Natural killer cell (primary cell): ENCODE measurements around the gene CNTN6. TPM values are rescaled to one million over a fixed set of nuclear protein-coding genes. Genes with fewer than 3 reads are reported as not detected.

Source experiments
- ATAC-seq, 3 donors: fragments of 150-1000 bp in 2 of 3; fragments of 200-7000 bp in 1 of 3; cut with Tn5 transposase; 1 replicate in 1 of 3; 2 replicates in 2 of 3; pipeline ENCODE4 v1.10.0; 2021; ENCODE audit warnings: mild to moderate bottlenecking in 2 of 3, moderate library complexity in 2 of 3
- DNase-seq, 2 donors: peaks; one replicate each; pipeline versions ENCODE4 v3.0.0 to v3.0.0-alpha.2; 2013 to 2021; ENCODE audit warnings: mixed read lengths in 1 of 2
- H3K27ac ChIP-seq: one replicate; pipeline ENCODE4 v1.5.1; 2013; ENCODE audit warnings: mild to moderate bottlenecking, low read length
- H3K27me3 ChIP-seq: one replicate; pipeline ENCODE4 v1.6.1; 2013; ENCODE audit warnings: low read length; ENCODE audit not compliant: control insufficient read depth, insufficient read depth
- H3K36me3 ChIP-seq: one replicate; pipeline ENCODE4 v1.6.1; 2013; ENCODE audit warnings: low read length; ENCODE audit not compliant: control insufficient read depth, insufficient read depth
- H3K4me1 ChIP-seq: one replicate; pipeline ENCODE4 v1.6.1; 2013; ENCODE audit warnings: low read length; ENCODE audit not compliant: control insufficient read depth, insufficient read depth
- H3K4me3 ChIP-seq: one replicate; pipeline ENCODE4 v1.5.1; 2013; ENCODE audit warnings: low read length
- H3K9me3 ChIP-seq: one replicate; pipeline ENCODE4 v1.6.1; 2013; ENCODE audit warnings: low read length; ENCODE audit not compliant: control insufficient read depth, insufficient read depth
- H3K27ac Mint-ChIP-seq, 2 donors: one replicate each; pipeline ENCODE4 v1.8.0; 2022; ENCODE audit warnings: mild to moderate bottlenecking in 2 of 2, mixed read lengths in 2 of 2, moderate library complexity in 1 of 2
- H3K27me3 Mint-ChIP-seq, 2 donors: one replicate each; pipeline ENCODE4 v1.8.0; 2022; ENCODE audit warnings: low read depth in 2 of 2, mixed read lengths in 2 of 2
- H3K36me3 Mint-ChIP-seq: one replicate; pipeline ENCODE4 v1.8.0; 2022; ENCODE audit warnings: mixed read lengths
- H3K4me1 Mint-ChIP-seq, 2 donors: one replicate each; pipeline ENCODE4 v1.8.0; 2022; ENCODE audit warnings: mixed read lengths in 2 of 2
- H3K4me3 Mint-ChIP-seq: one replicate; pipeline ENCODE4 v1.8.0; 2022; ENCODE audit warnings: mild to moderate bottlenecking, moderate library complexity, mixed read lengths
- H3K9me3 Mint-ChIP-seq, 2 donors: one replicate each; pipeline ENCODE4 v1.8.0; 2022; ENCODE audit warnings: mixed read lengths in 2 of 2
- WGBS: methylation state at CpG from one replicate; pipeline ENCODE4 v1.1.7; 2013; ENCODE audit warnings: missing lambda C conversion rate; ENCODE audit not compliant: insufficient coverage; 5-methylcytosine and 5-hydroxymethylcytosine counted together
- intact Hi-C: fragments of 100-400 bp; cut with micrococcal nuclease; formaldehyde crosslinking; loops from one replicate; pipeline ENCODE4 v1.14.2; 2022
- total RNA-seq, 4 donors: library from RNA; stranded (reverse); fragments of 120-200 nt in 1 of 4; gene quantifications; one replicate each; pipeline versions ENCODE4 v1.2.3 to v1.2.4, GENCODE V29; 2013 to 2022
- TF ChIP-seq, protein P1 (sequence below): fragments of 200-600 bp; IDR thresholded peaks from one replicate; pipeline ENCODE4 v1.8.0; 2022; ENCODE audit warnings: antibody characterized with exemption

CNTN6 gene
- total RNA-seq, 3 donors from 2014 or later (not counting 1 experiment from before 2014, with no cell fraction given), result not detected

DNA sequence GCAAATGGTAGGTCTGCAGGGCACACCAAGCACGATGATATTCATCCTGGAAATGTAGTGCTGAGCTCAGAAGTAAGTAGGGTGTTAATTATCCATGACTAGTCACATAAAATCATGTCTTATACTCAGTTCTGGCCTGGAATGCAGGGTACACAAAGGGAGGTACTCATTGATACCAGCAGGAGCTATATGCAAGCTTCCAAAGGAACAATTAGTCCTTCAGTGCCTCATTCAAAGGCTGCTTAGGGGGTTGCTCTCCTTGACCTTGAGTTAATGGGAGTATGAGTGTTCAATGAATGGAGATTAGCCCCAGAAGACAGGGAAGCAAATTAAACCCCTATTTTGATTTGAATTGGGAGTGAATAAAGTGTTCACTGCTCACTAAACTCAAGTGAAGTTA lies 38.3 kb downstream of the CNTN6 start:
- Histone ChIP-seq H3K4me3 (no peak overlapping the region), H3K9me3 (no peaks in the 10 kb centered on the region), H3K27ac (no peak overlapping the region), H3K4me1 (no peaks in the 10 kb centered on the region), H3K36me3 (no peaks in the 10 kb centered on the region), H3K27me3 (no peaks in the 10 kb centered on the region)
- no peak overlapping the region for H3K27ac Mint-ChIP-seq
- TF ChIP-seq, protein P1, sequence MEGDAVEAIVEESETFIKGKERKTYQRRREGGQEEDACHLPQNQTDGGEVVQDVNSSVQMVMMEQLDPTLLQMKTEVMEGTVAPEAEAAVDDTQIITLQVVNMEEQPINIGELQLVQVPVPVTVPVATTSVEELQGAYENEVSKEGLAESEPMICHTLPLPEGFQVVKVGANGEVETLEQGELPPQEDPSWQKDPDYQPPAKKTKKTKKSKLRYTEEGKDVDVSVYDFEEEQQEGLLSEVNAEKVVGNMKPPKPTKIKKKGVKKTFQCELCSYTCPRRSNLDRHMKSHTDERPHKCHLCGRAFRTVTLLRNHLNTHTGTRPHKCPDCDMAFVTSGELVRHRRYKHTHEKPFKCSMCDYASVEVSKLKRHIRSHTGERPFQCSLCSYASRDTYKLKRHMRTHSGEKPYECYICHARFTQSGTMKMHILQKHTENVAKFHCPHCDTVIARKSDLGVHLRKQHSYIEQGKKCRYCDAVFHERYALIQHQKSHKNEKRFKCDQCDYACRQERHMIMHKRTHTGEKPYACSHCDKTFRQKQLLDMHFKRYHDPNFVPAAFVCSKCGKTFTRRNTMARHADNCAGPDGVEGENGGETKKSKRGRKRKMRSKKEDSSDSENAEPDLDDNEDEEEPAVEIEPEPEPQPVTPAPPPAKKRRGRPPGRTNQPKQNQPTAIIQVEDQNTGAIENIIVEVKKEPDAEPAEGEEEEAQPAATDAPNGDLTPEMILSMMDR, result no peak
- H3K9me3 Mint-ChIP-seq, result peaks cover 8 to 10% of the 10 kb centered on the region in 2 donors
- 77% methylated on average over 1 of the region's 1 CpG for WGBS
- no peaks in the 10 kb centered on the region for H3K27me3 Mint-ChIP-seq
- ATAC-seq (no peak), DNase-seq (no peak)
- H3K4me1 Mint-ChIP-seq, result no peaks in the 10 kb centered on the region
- peaks cover 5% of the 10 kb centered on the region for H3K36me3 Mint-ChIP-seq
- intact Hi-C loops, result no loop called here
- H3K4me3 Mint-ChIP-seq, result no peak overlapping the region

DNA sequence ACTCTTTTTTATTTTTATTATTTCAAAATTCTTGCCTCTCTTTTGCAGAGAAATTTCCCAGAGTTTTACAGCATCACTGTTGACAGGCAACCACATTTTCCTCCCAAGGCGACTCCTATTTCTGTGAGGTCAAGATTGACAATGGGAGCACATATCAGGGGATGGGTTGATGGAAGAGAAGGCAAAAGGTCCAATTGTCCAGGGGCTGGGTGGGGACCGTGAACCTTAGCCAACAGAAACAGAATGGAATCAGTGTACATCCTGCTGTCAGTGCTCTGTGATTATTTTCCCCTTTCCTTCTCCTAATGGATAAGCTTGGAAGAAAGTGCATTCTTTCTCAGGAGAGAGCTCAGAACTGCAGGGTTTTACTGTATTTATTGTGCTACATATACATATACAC lies 42.4 kb downstream of the CNTN6 start:
- Histone ChIP-seq H3K27me3 (no peaks in the 10 kb centered on the region), H3K27ac (no peak overlapping the region), H3K4me1 (no peaks in the 10 kb centered on the region), H3K9me3 (no peaks in the 10 kb centered on the region), H3K36me3 (no peaks in the 10 kb centered on the region), H3K4me3 (no peak overlapping the region)
- no peaks in the 10 kb centered on the region for H3K36me3 Mint-ChIP-seq
- intact Hi-C loops, result no loop called here
- H3K9me3 Mint-ChIP-seq, result peaks cover 6 to 16% of the 10 kb centered on the region in 2 donors
- H3K4me3 Mint-ChIP-seq, result no peak overlapping the region
- no peaks in the 10 kb centered on the region for H3K4me1 Mint-ChIP-seq
- TF ChIP-seq, protein P1, result no peak
- no peak overlapping the region for H3K27ac Mint-ChIP-seq
- no peak for ATAC-seq
- H3K27me3 Mint-ChIP-seq, result no peaks in the 10 kb centered on the region
- no peak for DNase-seq
- WGBS, result 62% methylated on average over 2 of the region's 2 CpGs

DNA sequence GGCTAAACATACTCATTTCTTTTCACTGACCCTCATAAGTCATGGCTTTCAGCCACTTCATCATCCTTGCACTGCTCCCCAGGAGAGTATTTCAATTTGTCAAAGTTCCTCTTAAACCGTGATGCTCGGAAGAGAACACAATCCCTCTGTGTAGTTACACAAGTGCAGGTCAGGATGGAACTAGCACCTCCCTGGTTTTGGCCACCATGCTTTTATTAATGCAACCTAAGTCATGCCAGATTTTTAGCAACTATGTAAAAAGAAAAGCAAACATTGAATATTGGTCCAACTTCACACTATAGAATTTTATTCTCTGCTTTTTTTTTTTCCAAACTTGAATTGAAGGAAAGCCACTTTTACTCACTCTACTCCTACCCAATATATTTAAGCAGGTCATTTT lies 45.2 kb downstream of the CNTN6 start:
- TF ChIP-seq, protein P1, result no peak
- H3K4me1 ChIP-seq, result no peaks in the 10 kb centered on the region
- intact Hi-C loops, result no loop called here
- H3K27me3 ChIP-seq, result no peaks in the 10 kb centered on the region
- Mint-ChIP-seq H3K4me1 (no peaks in the 10 kb centered on the region), H3K4me3 (no peak overlapping the region), H3K36me3 (no peaks in the 10 kb centered on the region), H3K9me3 (peaks cover 9 to 21% of the 10 kb centered on the region in 2 donors), H3K27ac (no peak overlapping the region), H3K27me3 (no peaks in the 10 kb centered on the region)
- no peaks in the 10 kb centered on the region for H3K9me3 ChIP-seq
- no peak overlapping the region for H3K27ac ChIP-seq
- DNase-seq (no peak), ATAC-seq (no peak)
- no peaks in the 10 kb centered on the region for H3K36me3 ChIP-seq
- WGBS, result 91% methylated on average over 2 of the region's 2 CpGs
- no peak overlapping the region for H3K4me3 ChIP-seq

DNA sequence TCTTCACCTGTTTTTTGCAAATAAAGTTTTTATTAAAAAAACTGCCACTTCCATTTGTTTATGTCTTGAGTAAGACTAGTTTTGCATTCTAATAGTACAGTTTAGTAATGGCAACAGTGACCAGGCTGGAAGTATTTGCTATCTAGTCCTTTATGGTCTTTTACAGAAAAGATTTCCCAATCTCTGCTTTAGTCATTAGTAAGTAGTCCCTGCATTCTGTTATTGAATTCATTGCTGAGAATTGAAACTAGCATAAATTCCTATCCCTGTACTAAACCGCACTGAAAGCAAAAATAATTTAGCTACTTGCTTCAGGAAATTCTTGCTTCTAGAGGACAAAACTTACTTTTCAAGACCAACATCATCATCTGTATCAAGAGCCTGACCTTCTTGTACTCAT lies 46.2 kb downstream of the CNTN6 start:
- DNase-seq (no peak), ATAC-seq (no peak)
- Mint-ChIP-seq H3K27me3 (no peaks in the 10 kb centered on the region), H3K36me3 (no peaks in the 10 kb centered on the region), H3K4me3 (no peak overlapping the region), H3K9me3 (peaks cover 7 to 20% of the 10 kb centered on the region in 2 donors), H3K4me1 (no peaks in the 10 kb centered on the region), H3K27ac (no peak overlapping the region)
- Histone ChIP-seq H3K36me3 (no peaks in the 10 kb centered on the region), H3K27ac (no peak overlapping the region), H3K9me3 (no peaks in the 10 kb centered on the region), H3K4me1 (no peaks in the 10 kb centered on the region), H3K4me3 (no peak overlapping the region), H3K27me3 (no peaks in the 10 kb centered on the region)
- intact Hi-C loops, result no loop called here
- TF ChIP-seq, protein P1, result no peak
- WGBS, result 31% methylated on average over 1 of the region's 1 CpG
